ENCODE measurements around the gene TRIP12. TPM values are rescaled to one million over a fixed set of nuclear protein-coding genes. Genes with fewer than 3 reads are reported as not detected.

The TRIP12 gene
- total RNA-seq, 1 experiment from 2014 or later, result 166 TPM

DNA sequence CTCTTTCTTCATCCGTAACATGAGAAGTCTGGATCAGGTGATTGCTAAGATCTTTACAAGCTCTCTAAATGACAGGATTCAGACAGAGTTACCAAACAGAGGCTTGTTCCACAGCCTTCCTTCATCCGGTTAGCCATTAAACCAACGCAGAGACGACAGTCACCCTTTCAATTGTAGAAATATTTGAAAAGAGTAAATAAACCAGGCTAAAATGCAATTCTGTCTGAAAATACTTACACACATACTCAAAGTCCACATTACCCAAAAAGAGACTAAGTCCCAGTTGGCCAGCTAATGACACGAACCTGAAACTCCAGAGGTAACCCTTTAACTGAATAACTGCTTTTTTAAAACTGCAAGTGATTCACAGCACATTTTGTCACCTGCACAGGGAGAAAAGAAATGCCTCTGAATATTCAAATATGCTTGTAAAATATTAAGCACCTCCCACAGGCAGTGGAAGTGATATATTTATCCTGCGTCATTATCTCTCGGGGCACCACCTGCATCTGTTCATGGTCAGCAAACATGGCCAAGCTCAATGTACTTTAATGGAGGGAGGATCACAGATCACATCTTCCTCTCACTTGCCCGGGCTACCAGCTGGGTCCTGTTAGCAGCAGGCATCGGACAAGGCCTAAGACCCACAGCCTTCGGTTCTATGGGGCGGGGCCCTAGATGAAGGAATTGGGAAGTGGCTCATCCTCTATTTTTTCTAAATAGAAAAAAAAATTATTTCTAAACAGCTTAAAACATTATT lies 168.7 kb downstream of the TRIP12 start:
- H4K8ac ChIP-seq (replicated peaks; ENCODE audit: insufficient read length, low read depth, low read length), result no peak overlapping the region
- H3T11ph ChIP-seq (ENCODE audit: low read length), result no peak overlapping the region
- no peaks in the 10 kb centered on the region for H3K27me3 ChIP-seq (ENCODE audit: insufficient read depth, low read length)
- no peak overlapping the region for H3K4ac ChIP-seq (ENCODE audit: low read depth, low read length)
- H2BK15ac ChIP-seq (ENCODE audit: low read depth, low read length), result no peak overlapping the region; the same call in 1 of the 2 replicates
- H3K36me3 Mint-ChIP-seq (ENCODE audit: insufficient read depth in 1 of 3, low read depth in 3 of 3), result peaks cover 1 to 7% (median 4%) of the 10 kb centered on the region in 3 experiments; a peak in 3 of 7 replicates
- no peak overlapping the region for H2BK5ac ChIP-seq (ENCODE audit: insufficient read length, low read length)
- no peak overlapping the region for H3K9ac ChIP-seq (ENCODE audit: extremely low read depth, insufficient read length, low read length)
- no peak overlapping the region for H3K27ac Mint-ChIP-seq
- no peaks in the 10 kb centered on the region for H3K9me3 ChIP-seq (ENCODE audit: control insufficient read depth, low read depth, low read length)
- H2BK120ac ChIP-seq (ENCODE audit: low read depth, low read length, poor library complexity, severe bottlenecking), result no peak overlapping the region
- H3K79me2 ChIP-seq (ENCODE audit: insufficient read depth, low read length), result no peaks in the 10 kb centered on the region
- no peak overlapping the region for H2BK20ac ChIP-seq (ENCODE audit: low read depth, low read length, poor library complexity, severe bottlenecking)
- no peak overlapping the region for H3K14ac ChIP-seq (ENCODE audit: insufficient read depth, low read length)
- no peaks in the 10 kb centered on the region for H4K20me1 ChIP-seq (ENCODE audit: control insufficient read depth, insufficient read depth, insufficient read length)
- no peak overlapping the region for H2AFZ ChIP-seq (ENCODE audit: low read length)
- peaks cover 10 to 12% of the 10 kb centered on the region in 2 experiments for H3K4me1 Mint-ChIP-seq
- H3K18ac ChIP-seq (ENCODE audit: insufficient read length, low read depth, low read length), result no peak overlapping the region
- no peak overlapping the region for H2BK12ac ChIP-seq (ENCODE audit: insufficient read length, low read depth, low read length)
- H3K4me2 ChIP-seq (ENCODE audit: insufficient read depth, insufficient read length, low read length), result no peak overlapping the region
- no peak overlapping the region for H4K5ac ChIP-seq (ENCODE audit: insufficient read length, low read depth, low read length)
- no peak overlapping the region for H4K91ac ChIP-seq (ENCODE audit: insufficient read length, low read depth, low read length)
- WGBS (ENCODE audit: extremely low coverage, insufficient read length, low lambda C conversion rate), result no CpG with 5 or more reads among the region's 11 CpGs
- H3K23me2 ChIP-seq (ENCODE audit: insufficient read length, low read depth, low read length, poor library complexity, severe bottlenecking), result no peaks in the 10 kb centered on the region
- H3K4me1 ChIP-seq (ENCODE audit: insufficient read depth, low read length), result no peaks in the 10 kb centered on the region
- no peaks in the 10 kb centered on the region for H3K79me1 ChIP-seq (ENCODE audit: insufficient read depth, low read depth, low read length, poor library complexity, severe bottlenecking)
- TF ChIP-seq, protein P1, sequence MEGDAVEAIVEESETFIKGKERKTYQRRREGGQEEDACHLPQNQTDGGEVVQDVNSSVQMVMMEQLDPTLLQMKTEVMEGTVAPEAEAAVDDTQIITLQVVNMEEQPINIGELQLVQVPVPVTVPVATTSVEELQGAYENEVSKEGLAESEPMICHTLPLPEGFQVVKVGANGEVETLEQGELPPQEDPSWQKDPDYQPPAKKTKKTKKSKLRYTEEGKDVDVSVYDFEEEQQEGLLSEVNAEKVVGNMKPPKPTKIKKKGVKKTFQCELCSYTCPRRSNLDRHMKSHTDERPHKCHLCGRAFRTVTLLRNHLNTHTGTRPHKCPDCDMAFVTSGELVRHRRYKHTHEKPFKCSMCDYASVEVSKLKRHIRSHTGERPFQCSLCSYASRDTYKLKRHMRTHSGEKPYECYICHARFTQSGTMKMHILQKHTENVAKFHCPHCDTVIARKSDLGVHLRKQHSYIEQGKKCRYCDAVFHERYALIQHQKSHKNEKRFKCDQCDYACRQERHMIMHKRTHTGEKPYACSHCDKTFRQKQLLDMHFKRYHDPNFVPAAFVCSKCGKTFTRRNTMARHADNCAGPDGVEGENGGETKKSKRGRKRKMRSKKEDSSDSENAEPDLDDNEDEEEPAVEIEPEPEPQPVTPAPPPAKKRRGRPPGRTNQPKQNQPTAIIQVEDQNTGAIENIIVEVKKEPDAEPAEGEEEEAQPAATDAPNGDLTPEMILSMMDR (conservative IDR thresholded peaks at IDR 0.05), result no peak
- no peak overlapping the region for H3K4me3 Mint-ChIP-seq
- no peaks in the 10 kb centered on the region for H3K27me3 Mint-ChIP-seq (ENCODE audit: low read depth)
- H3K9me3 Mint-ChIP-seq, result peaks cover 0 to 3% of the 10 kb centered on the region in 2 experiments; a peak in 3 of 5 replicates
- no peak overlapping the region for H3K27ac ChIP-seq (ENCODE audit: insufficient read length, low read depth, low read length)
- DNase-seq, result no peak
- no peak overlapping the region for H3K56ac ChIP-seq (ENCODE audit: insufficient read length, low read depth, low read length)
- H2AK5ac ChIP-seq (ENCODE audit: insufficient read length, low read length), result no peak overlapping the region
- no peak overlapping the region for H3K23ac ChIP-seq (ENCODE audit: insufficient read length, low read depth, low read length)

Measured in H9 (cell line).